GM12878 (cell line): ENCODE data around the gene RHOG. TPM values are rescaled to one million over a fixed set of nuclear protein-coding genes. Genes with fewer than 3 reads are reported as not detected.

Experiments used
- ATAC-seq: fragments of 200-7000 bp; cut with Tn5 transposase; 3 replicates; pipeline ENCODE4 v1.9.1; 2020; ENCODE audit warnings: mild to moderate bottlenecking, moderate library complexity
- BruUV-seq: library from RNA; stranded (reverse); fragments of 400-500 nt; replicated peaks from 2 replicates; lab custom pipeline; 2021; lab: Mats Ljungman, UMichigan
- CTCF ChIA-PET: fragments of 300-600 bp; sonication (Branson Sonifier 250); formaldehyde crosslinking; extraction: SDS; loops from one replicate; lab custom pipeline; 2021; ENCODE audit warnings: inconsistent platforms; lab: Yijun Ruan, JAX
- POLR2A ChIA-PET: fragments of 350-600 bp; formaldehyde crosslinking; extraction: SDS; loops from one replicate; lab custom pipeline; 2021; ENCODE audit warnings: inconsistent platforms; lab: Charles Lee
- RAD21 ChIA-PET: fragments of 300-600 bp; sonication (Branson Sonifier 250); formaldehyde crosslinking; loops from one replicate; lab custom pipeline; 2023; ENCODE audit warnings: antibody characterized with exemption; ENCODE audit not compliant: unreplicated experiment; lab: Charles Lee
- SMC1A ChIA-PET: fragments of 300-600 bp; sonication (Branson Sonifier 250); formaldehyde crosslinking; loops from one replicate; lab custom pipeline; 2023; ENCODE audit not compliant: unreplicated experiment, uncharacterized antibody; lab: Charles Lee
- DNase-seq: peaks from one replicate; pipeline ENCODE4 v3.0.0-alpha.2; 2011; ENCODE audit warnings: low read depth, low spot score
- FAIRE-seq: peaks from 3 replicates; lab custom pipeline; 2011; peaks lifted over from hg19 to GRCh38; lab: Jason Lieb, UNC
- H2AFZ ChIP-seq: 2 replicates; pipeline ENCODE4 v1.6.0; 2011; ENCODE audit warnings: low read depth, low read length, control low read depth; ENCODE audit not compliant: control insufficient read depth
- H3K27ac ChIP-seq: 2 replicates; pipeline ENCODE4 v1.5.1; 2011; ENCODE audit warnings: control low read depth; ENCODE audit not compliant: control insufficient read depth, insufficient read depth
- H3K27me3 ChIP-seq, 2 experiments: replicated peaks in 1 of 2; 2 replicates each; pipeline versions ENCODE4 v1.6.0 to v1.6.1; 2011; ENCODE audit warnings: low read length in 1 of 2; ENCODE audit not compliant: control insufficient read depth in 2 of 2, insufficient read depth in 2 of 2
- H3K36me3 ChIP-seq, 2 experiments: 2 replicates each; pipeline ENCODE4 v1.5.1; 2011; ENCODE audit warnings: low read length in 1 of 2; ENCODE audit not compliant: control insufficient read depth in 2 of 2, insufficient read depth in 2 of 2
- H3K4me1 ChIP-seq: 2 replicates; pipeline ENCODE4 v1.6.1; 2011; ENCODE audit warnings: mild to moderate bottlenecking, low read length, moderate library complexity, mixed read lengths; ENCODE audit not compliant: control insufficient read depth, insufficient read depth
- H3K4me2 ChIP-seq: 2 replicates; pipeline ENCODE4 v1.6.0; 2011; ENCODE audit warnings: control low read depth; ENCODE audit not compliant: control insufficient read depth, insufficient read depth
- H3K4me3 ChIP-seq: fragments of 200-600 bp; sonication (generic); 2 replicates; pipeline ENCODE4 v1.5.1; 2016
- H3K79me2 ChIP-seq: 2 replicates; pipeline ENCODE4 v1.6.0; 2011; ENCODE audit warnings: low read length; ENCODE audit not compliant: control insufficient read depth, insufficient read depth
- H3K9ac ChIP-seq: 2 replicates; pipeline ENCODE4 v1.8.0; 2011; ENCODE audit warnings: low read length, control low read depth, mixed read lengths; ENCODE audit not compliant: control insufficient read depth, insufficient read depth
- H3K9me3 ChIP-seq: replicated peaks from 3 replicates; pipeline ENCODE4 v1.5.1; 2011; ENCODE audit warnings: mild to moderate bottlenecking, low read length; ENCODE audit not compliant: control insufficient read depth, insufficient read depth
- H4K20me1 ChIP-seq: 2 replicates; pipeline ENCODE4 v1.6.0; 2011; ENCODE audit not compliant: control insufficient read depth, insufficient read depth
- BRCA1 ChIP-seq: IDR thresholded peaks from 2 replicates; pipeline ENCODE4 v1.6.1; 2011; ENCODE audit warnings: low read depth, low read length, improper control_type of control experiment
- CREM ChIP-seq: IDR thresholded peaks from 2 replicates; pipeline ENCODE4 v1.6.1; 2014; ENCODE audit warnings: antibody characterized with exemption, low read depth
- E2F4 ChIP-seq: IDR thresholded peaks from 2 replicates; pipeline ENCODE4 v1.6.1; 2012; ENCODE audit warnings: low read depth, low read length, improper control_type of control experiment
- EGR1 ChIP-seq, 2 experiments: IDR thresholded peaks; 1 replicate in 1 of 2; 2 replicates in 1 of 2; pipeline ENCODE4 v1.6.1; 2011 to 2012; ENCODE audit warnings: low read depth in 2 of 2, low read length in 2 of 2, borderline replicate concordance in 1 of 2, mild to moderate bottlenecking in 1 of 2, moderate library complexity in 1 of 2
- GATAD2B ChIP-seq: fragments of 450-650 bp; conservative IDR thresholded peaks from 2 replicates; pipeline ENCODE4 v1.6.1; 2017; ENCODE audit warnings: low read depth, mild to moderate bottlenecking, moderate library complexity
- MTA2 ChIP-seq: fragments of 450-650 bp; IDR thresholded peaks from 2 replicates; pipeline ENCODE4 v1.6.1; 2016; ENCODE audit warnings: low read depth, mild to moderate bottlenecking, moderate library complexity
- NBN ChIP-seq: fragments of 450-650 bp; IDR thresholded peaks from 2 replicates; pipeline ENCODE4 v1.6.1; 2016
- NKRF ChIP-seq: fragments of 450-650 bp; conservative IDR thresholded peaks from 2 replicates; pipeline ENCODE4 v1.6.1; 2017; ENCODE audit warnings: mild to moderate bottlenecking, moderate library complexity
- NR2C2 ChIP-seq: IDR thresholded peaks from 2 replicates; pipeline ENCODE4 v1.6.1; 2011; ENCODE audit warnings: borderline replicate concordance, low read depth; ENCODE audit not compliant: control insufficient read depth, insufficient read length
- POLR2AphosphoS5 ChIP-seq: IDR thresholded peaks from 2 replicates; pipeline ENCODE4 v1.6.1; 2011; ENCODE audit warnings: mild to moderate bottlenecking, low read length, inconsistent platforms
- RAD51 ChIP-seq: fragments of 450-650 bp; IDR thresholded peaks from 2 replicates; pipeline ENCODE4 v1.6.1; 2016; ENCODE audit warnings: moderate library complexity, mild to moderate bottlenecking, inconsistent platforms
- RB1 ChIP-seq: fragments of 450-650 bp; formaldehyde crosslinking; IDR thresholded peaks from 2 replicates; pipeline ENCODE4 v1.6.1; 2017; ENCODE audit warnings: mild to moderate bottlenecking, borderline replicate concordance
- RFX5 ChIP-seq: IDR thresholded peaks from 2 replicates; pipeline ENCODE4 v1.6.1; 2011; ENCODE audit warnings: low read depth, low read length, improper control_type of control experiment
- SMARCA5 ChIP-seq: fragments of 450-650 bp; IDR thresholded peaks from 2 replicates; pipeline ENCODE4 v1.6.1; 2017; ENCODE audit warnings: mild to moderate bottlenecking
- SREBF1 ChIP-seq: IDR thresholded peaks from 2 replicates; pipeline ENCODE4 v1.6.1; 2012; ENCODE audit warnings: mild to moderate bottlenecking, low read length
- WRNIP1 ChIP-seq: IDR thresholded peaks from 2 replicates; pipeline ENCODE4 v1.6.1; 2011; ENCODE audit warnings: low read depth, low read length, improper control_type of control experiment, borderline replicate concordance
- ZNF24 ChIP-seq: fragments of 450-650 bp; IDR thresholded peaks from 2 replicates; pipeline ENCODE4 v1.6.1; 2017; ENCODE audit warnings: antibody characterized with exemption, mild to moderate bottlenecking
- ZNF384 ChIP-seq: IDR thresholded peaks from 2 replicates; pipeline ENCODE4 v1.6.1; 2012; ENCODE audit warnings: low read depth, mild to moderate bottlenecking, low read length, improper control_type of control experiment, borderline replicate concordance
- WGBS: methylation state at CpG from one replicate; pipeline ENCODE4 v1.1.6; 2016; ENCODE audit warnings: low lambda C conversion rate; ENCODE audit not compliant: insufficient replicate concordance, insufficient coverage; ENCODE audit errors: missing lambda C conversion rate; 5-methylcytosine and 5-hydroxymethylcytosine counted together
- in situ Hi-C: fragments of 300-500 bp; cut with MboI; formaldehyde crosslinking; loops from 9 replicates; pipeline ENCODE4 v1.14.3; 2018; ENCODE audit warnings: mixed read lengths
- intact Hi-C: fragments of 100-400 bp; cut with micrococcal nuclease; formaldehyde crosslinking; loops from one replicate; pipeline ENCODE4 v1.14.2; 2022; ENCODE audit not compliant: unreplicated experiment
- polyA plus RNA-seq, 11 experiments: library from polyadenylated mRNA; depleted of rRNA in 4 of 11; unstranded in 6 of 11; stranded (reverse) in 5 of 11; fragments of >200 nt; fragmentation: Nextera tagmentation in 4 of 11; fragmentation: Illumina TruSeq in 1 of 11; extraction: Ambion mirVana in 4 of 11; extraction: Trizol in 1 of 11; gene quantifications; 1 replicate in 1 of 11; 2 replicates in 10 of 11; pipeline versions ENCODE4 v1.2.1 to v1.2.3, GENCODE V29; 2011 to 2016; ENCODE audit warnings: inconsistent platforms in 2 of 11, missing spikeins in 2 of 11, low read depth in 1 of 11
- total RNA-seq, 4 experiments: library from RNA; depleted of rRNA in 3 of 4; stranded (reverse); fragments of >200 nt in 3 of 4; fragmentation: Illumina TruSeq in 1 of 4; extraction: Trizol in 1 of 4; gene quantifications; 2 replicates each; pipeline versions ENCODE4 v1.2.1 to v1.2.3, GENCODE V29; 2013 to 2021
- TF ChIP-seq, protein P1 (sequence below): IDR thresholded peaks from 2 replicates; pipeline ENCODE4 v1.6.1; 2011; ENCODE audit warnings: low read depth, low read length, improper control_type of control experiment, borderline replicate concordance

RHOG gene
- total and polyA plus RNA-seq, 10 of the 15 experiments (the other 5 are each of a cell fraction or from before 2014, with no cell fraction given) = 16.0 to 172 (median 94.8) TPM

DNA sequence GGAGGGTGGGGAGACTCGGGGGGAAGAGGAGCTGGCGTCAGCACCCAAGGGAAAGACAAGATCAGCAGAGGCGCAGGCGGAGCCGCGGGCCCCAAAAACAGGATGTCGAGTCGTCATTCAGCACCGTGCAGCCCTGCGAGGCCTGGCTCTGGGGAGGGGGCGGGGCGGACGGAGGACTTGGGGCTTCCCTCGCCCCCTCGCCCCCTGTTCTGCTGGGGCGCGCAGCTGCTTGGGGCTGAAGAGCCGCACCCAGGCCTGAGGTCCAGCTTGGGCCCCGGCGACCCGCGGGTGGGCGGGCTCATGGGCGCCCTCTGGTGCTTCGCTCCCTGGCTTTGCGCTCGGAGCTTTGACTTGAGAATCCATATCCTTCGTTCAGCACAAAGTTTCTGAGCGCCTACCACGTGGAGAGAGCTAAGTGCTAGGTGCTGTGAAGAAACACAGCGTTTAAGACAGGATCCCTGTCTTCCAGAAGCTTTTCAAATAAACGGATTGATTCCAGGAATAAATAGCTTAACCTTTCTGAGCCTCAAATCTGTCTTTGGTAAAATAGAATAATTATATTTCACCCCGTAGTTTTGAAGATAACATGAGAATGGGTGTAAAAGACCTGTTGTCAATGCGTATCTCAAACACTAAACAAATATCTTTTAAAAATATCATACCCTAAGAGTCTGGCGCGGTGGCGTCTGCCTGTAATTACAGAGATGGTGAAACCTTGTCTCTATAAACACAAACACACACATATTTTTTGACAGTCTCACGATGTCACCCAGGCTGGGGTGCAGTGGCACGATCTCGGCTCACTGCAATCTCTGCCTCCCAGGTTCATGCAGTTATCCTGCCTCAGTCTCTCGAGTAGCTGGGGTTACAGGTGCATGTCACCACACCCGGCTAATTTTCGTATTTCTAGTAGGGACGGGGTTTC, 929 bp upstream of the RHOG start:
- Histone ChIP-seq H3K4me1 (peaks cover 15% of the 10 kb centered on the region), H2AFZ (peak overlapping the region; percentile 76), H3K9me3 (no peaks in the 10 kb centered on the region), H3K9ac (peak overlapping the region; percentile 65), H3K4me2 (peak overlapping the region; percentile 19), H4K20me1 (no peaks in the 10 kb centered on the region), H3K79me2 (peaks cover 40% of the 10 kb centered on the region), H3K4me3 (peak overlapping the region; percentile 98), H3K27ac (peak overlapping the region; percentile 82), H3K36me3 (no peaks in the 10 kb centered on the region), H3K27me3 (no peaks in the 10 kb centered on the region)
- ChIA-PET RAD21 (interaction anchor here (0.8 to 12.7 kb wide), 30 partner anchors 10 to 259 kb away, joined by 3 to 304 read pairs (median 6); partner anchors contain the start of genes NUP98, PGAP2 and STIM1), CTCF (interaction anchor here (0.6 to 39.6 kb wide), 21 partner anchors 9 to 240 kb away, joined by 3 to 1047 read pairs (median 4); partner anchors contain the start of genes NUP98, PGAP2 and STIM1), POLR2A (interaction anchor here (0.7 to 12.0 kb wide), 16 partner anchors 10 to 256 kb away, joined by 3 to 242 read pairs (median 6); partner anchors contain the start of genes NUP98 and STIM1), SMC1A (interaction anchor here (0.6 to 21.1 kb wide), 22 partner anchors 10 to 231 kb away, joined by 3 to 805 read pairs (median 4); partner anchors contain the start of genes PGAP2 and STIM1)
- in situ Hi-C loops = loop anchor here (25.0 kb wide), 1 partner anchor 546 kb away; the partner anchor contains the start of gene TRIM21
- no TSS peak for BruUV-seq
- FAIRE-seq (no peak), ATAC-seq (peak; percentile 71), DNase-seq (peak; percentile 79)
- intact Hi-C loops = loop anchor here (1.0 to 2.0 kb wide), 3 partner anchors 17 to 45 kb away; partner anchors contain the start of gene NUP98
- 1% methylated on average over 25 of the region's 44 CpGs for WGBS
- TF ChIP-seq CREM = peak; percentile 38; the same call in 1 of the 2 replicates
- TF ChIP-seq SREBF1 = no peak
- no peak for TF ChIP-seq NR2C2
- peak; percentile 68 for TF ChIP-seq RAD51
- no peak for TF ChIP-seq BRCA1
- no peak for TF ChIP-seq RFX5
- peak; percentile 95; the same call in 1 of the 2 replicates for TF ChIP-seq GATAD2B
- TF ChIP-seq EGR1 (IDR thresholded peaks at IDR 0.05; ENCODE audit: borderline replicate concordance in 1 of 2, low read depth in 2 of 2, low read length in 2 of 2) = peak in 1 of 2 experiments; percentile 83; a peak in 2 of 3 replicates
- peak; percentile 41; the same call in 1 of the 2 replicates for TF ChIP-seq MTA2
- peak; percentile 52; the same call in 1 of the 2 replicates for TF ChIP-seq NKRF
- TF ChIP-seq RB1 = peak; percentile 61; the same call in 1 of the 2 replicates
- TF ChIP-seq ZNF24 = peak; percentile 91
- no peak for TF ChIP-seq E2F4
- peak; percentile 91 for TF ChIP-seq NBN
- TF ChIP-seq WRNIP1 = no peak
- TF ChIP-seq, protein P1, sequence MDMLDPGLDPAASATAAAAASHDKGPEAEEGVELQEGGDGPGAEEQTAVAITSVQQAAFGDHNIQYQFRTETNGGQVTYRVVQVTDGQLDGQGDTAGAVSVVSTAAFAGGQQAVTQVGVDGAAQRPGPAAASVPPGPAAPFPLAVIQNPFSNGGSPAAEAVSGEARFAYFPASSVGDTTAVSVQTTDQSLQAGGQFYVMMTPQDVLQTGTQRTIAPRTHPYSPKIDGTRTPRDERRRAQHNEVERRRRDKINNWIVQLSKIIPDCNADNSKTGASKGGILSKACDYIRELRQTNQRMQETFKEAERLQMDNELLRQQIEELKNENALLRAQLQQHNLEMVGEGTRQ = peak; percentile 23
- TF ChIP-seq ZNF384 = no peak
- peak; percentile 47 for TF ChIP-seq POLR2AphosphoS5
- peak; percentile 97 for TF ChIP-seq SMARCA5
